CD4-positive, alpha-beta T cell treated with Interleukin-6 at 100 ng/mL for 8 hours (primary cell): Measurements from ENCODE around the gene EPN2.

ENCODE experiments used
- DNase-seq: peaks from one replicate; pipeline ENCODE4 v3.0.0-alpha.2; 2020; ENCODE audit warnings: mixed read lengths, low spot score

The EPN2 gene

GRCh38 chr17:19294443-19294842, 57.3 kb downstream of the EPN2 start:
- DNase-seq = no peak

GRCh38 chr17:19295473-19296135, 58.4 kb downstream of the EPN2 start:
- no peak for DNase-seq

GRCh38 chr17:19296786-19297778, 59.9 kb downstream of the EPN2 start:
- DNase-seq = no peak

- no peak for DNase-seq
Measured at GRCh38 chr17:19298569-19299213, 61.5 kb downstream of the EPN2 start.

- no peak for DNase-seq
Measured at GRCh38 chr17:19299214-19299747, 62.1 kb downstream of the EPN2 start.

- no peak for DNase-seq
Measured at GRCh38 chr17:19299866-19300265, 62.7 kb downstream of the EPN2 start.

GRCh38 chr17:19301274-19301951, 64.2 kb downstream of the EPN2 start:
- no peak for DNase-seq

- no peak for DNase-seq
Measured at GRCh38 chr17:19301973-19302372, 64.8 kb downstream of the EPN2 start.

- no peak for DNase-seq
Measured at GRCh38 chr17:19302791-19303331, 65.7 kb downstream of the EPN2 start.

- no peak for DNase-seq
Measured at GRCh38 chr17:19303367-19303776, 66.2 kb downstream of the EPN2 start.

GRCh38 chr17:19304209-19304608, 67.0 kb downstream of the EPN2 start:
- no peak for DNase-seq

- DNase-seq = no peak
Measured at GRCh38 chr17:19304751-19305150, 67.6 kb downstream of the EPN2 start.

- no peak for DNase-seq
Measured at GRCh38 chr17:19305256-19305655, 68.1 kb downstream of the EPN2 start.

GRCh38 chr17:19305761-19306159, 68.6 kb downstream of the EPN2 start:
- DNase-seq = no peak

- DNase-seq = peak; percentile 47
Measured at GRCh38 chr17:19306160-19307111, 69.3 kb downstream of the EPN2 start.

GRCh38 chr17:19307521-19307920, 70.4 kb downstream of the EPN2 start:
- DNase-seq = no peak

GRCh38 chr17:19308398-19308797, 71.2 kb downstream of the EPN2 start:
- DNase-seq = no peak

GRCh38 chr17:19309701-19310100, 72.5 kb downstream of the EPN2 start:
- no peak for DNase-seq

- no peak for DNase-seq
Measured at GRCh38 chr17:19310151-19310550, 73.0 kb downstream of the EPN2 start.

- DNase-seq = no peak
Measured at GRCh38 chr17:19311016-19311415, 73.8 kb downstream of the EPN2 start.
